HG03159 (cell line): ENCODE measurements around the gene STXBP1.

Experiments
- ATAC-seq: cut with Tn5 transposase; IDR thresholded peaks from one replicate; pipeline ENCODE4 v1.9.1; 2021; ENCODE audit warnings: mild to moderate bottlenecking, moderate library complexity; ENCODE audit not compliant: unreplicated experiment

Gene STXBP1

GRCh38 chr9:127689329-127690000 is 77.4 kb downstream of the STXBP1 start:
- no peak for ATAC-seq

GRCh38 chr9:127690735-127691134 is 78.7 kb downstream of the STXBP1 start:
- no peak for ATAC-seq

- no peak for ATAC-seq
Measured at GRCh38 chr9:127692071-127692470, 80.0 kb downstream of the STXBP1 start.

GRCh38 chr9:127693143-127693542 is 81.1 kb downstream of the STXBP1 start:
- ATAC-seq, result no peak

GRCh38 chr9:127693697-127694096 is 81.6 kb downstream of the STXBP1 start:
- no peak for ATAC-seq

- ATAC-seq, result no peak
Measured at GRCh38 chr9:127694890-127695720, 83.0 kb downstream of the STXBP1 start.

- ATAC-seq, result no peak
Measured at GRCh38 chr9:127697575-127697974, 85.5 kb downstream of the STXBP1 start.

GRCh38 chr9:127698386-127698785 is 86.3 kb downstream of the STXBP1 start:
- ATAC-seq, result no peak

GRCh38 chr9:127698985-127699670 is 87.1 kb downstream of the STXBP1 start:
- ATAC-seq, result peak; percentile 95

GRCh38 chr9:127700140-127700539 is 88.1 kb downstream of the STXBP1 start:
- ATAC-seq, result no peak

GRCh38 chr9:127700594-127701255 is 88.6 kb downstream of the STXBP1 start:
- ATAC-seq, result no peak

GRCh38 chr9:127703289-127703946 is 91.3 kb downstream of the STXBP1 start:
- no peak for ATAC-seq

GRCh38 chr9:127705577-127706379 is 93.7 kb downstream of the STXBP1 start:
- ATAC-seq, result no peak

GRCh38 chr9:127706836-127707241 is 94.8 kb downstream of the STXBP1 start, which contains the start of gene CFAP157:
TSS of gene CFAP157 (plus strand) at chr9:127706988. CDS start at chr9:127707032, 44 bp downstream.
- no peak for ATAC-seq

- no peak for ATAC-seq
Measured at GRCh38 chr9:127707766-127708165, 95.7 kb downstream of the STXBP1 start.

GRCh38 chr9:127708952-127709587 is 97.0 kb downstream of the STXBP1 start:
- ATAC-seq, result no peak

GRCh38 chr9:127710204-127710783 is 98.2 kb downstream of the STXBP1 start:
- no peak for ATAC-seq

GRCh38 chr9:127711226-127711701 is 99.2 kb downstream of the STXBP1 start:
- ATAC-seq, result no peak

GRCh38 chr9:127711831-127712274 is 99.8 kb downstream of the STXBP1 start:
- ATAC-seq, result no peak
